AG09319 (cell line): ENCODE measurements around the gene RAC3.

Source experiments
- DNase-seq: peaks from one replicate; pipeline ENCODE4 v3.0.0-alpha.2; 2010; ENCODE audit warnings: low read depth; ENCODE audit errors: extremely low read depth
- TF ChIP-seq, protein P1 (sequence below): IDR thresholded peaks from 2 replicates; pipeline ENCODE4 v1.5.1; 2011; ENCODE audit warnings: low read depth, mild to moderate bottlenecking, inconsistent platforms, low read length, moderate library complexity

Gene RAC3

GRCh38 chr17:82006468-82007227 lies 24.8 kb upstream of the RAC3 start:
- TF ChIP-seq, protein P1, sequence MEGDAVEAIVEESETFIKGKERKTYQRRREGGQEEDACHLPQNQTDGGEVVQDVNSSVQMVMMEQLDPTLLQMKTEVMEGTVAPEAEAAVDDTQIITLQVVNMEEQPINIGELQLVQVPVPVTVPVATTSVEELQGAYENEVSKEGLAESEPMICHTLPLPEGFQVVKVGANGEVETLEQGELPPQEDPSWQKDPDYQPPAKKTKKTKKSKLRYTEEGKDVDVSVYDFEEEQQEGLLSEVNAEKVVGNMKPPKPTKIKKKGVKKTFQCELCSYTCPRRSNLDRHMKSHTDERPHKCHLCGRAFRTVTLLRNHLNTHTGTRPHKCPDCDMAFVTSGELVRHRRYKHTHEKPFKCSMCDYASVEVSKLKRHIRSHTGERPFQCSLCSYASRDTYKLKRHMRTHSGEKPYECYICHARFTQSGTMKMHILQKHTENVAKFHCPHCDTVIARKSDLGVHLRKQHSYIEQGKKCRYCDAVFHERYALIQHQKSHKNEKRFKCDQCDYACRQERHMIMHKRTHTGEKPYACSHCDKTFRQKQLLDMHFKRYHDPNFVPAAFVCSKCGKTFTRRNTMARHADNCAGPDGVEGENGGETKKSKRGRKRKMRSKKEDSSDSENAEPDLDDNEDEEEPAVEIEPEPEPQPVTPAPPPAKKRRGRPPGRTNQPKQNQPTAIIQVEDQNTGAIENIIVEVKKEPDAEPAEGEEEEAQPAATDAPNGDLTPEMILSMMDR: no peak
- DNase-seq: no peak

DNA sequence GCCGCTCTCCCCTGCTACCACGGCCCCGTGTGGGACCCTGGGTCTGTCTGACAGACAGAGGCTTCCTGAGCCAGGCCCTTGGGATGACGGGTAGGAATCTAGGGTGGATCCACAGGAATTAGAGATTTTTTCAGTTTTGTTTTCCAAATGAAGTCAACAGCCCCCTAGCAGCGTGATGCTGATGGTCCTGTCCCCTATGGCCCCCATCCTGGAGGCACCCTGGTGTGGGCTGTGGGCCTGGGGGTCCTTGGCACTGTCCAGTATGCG lies 24.3 kb upstream of the RAC3 start:
- TF ChIP-seq, protein P1: no peak
- DNase-seq: no peak

- TF ChIP-seq, protein P1: no peak
- no peak for DNase-seq
These were observed 23.8 kb upstream of the RAC3 start for GRCh38 chr17:82007495-82008257.

GRCh38 chr17:82008258-82008940 lies 23.1 kb upstream of the RAC3 start:
- TF ChIP-seq, protein P1: no peak
- DNase-seq: no peak

DNA sequence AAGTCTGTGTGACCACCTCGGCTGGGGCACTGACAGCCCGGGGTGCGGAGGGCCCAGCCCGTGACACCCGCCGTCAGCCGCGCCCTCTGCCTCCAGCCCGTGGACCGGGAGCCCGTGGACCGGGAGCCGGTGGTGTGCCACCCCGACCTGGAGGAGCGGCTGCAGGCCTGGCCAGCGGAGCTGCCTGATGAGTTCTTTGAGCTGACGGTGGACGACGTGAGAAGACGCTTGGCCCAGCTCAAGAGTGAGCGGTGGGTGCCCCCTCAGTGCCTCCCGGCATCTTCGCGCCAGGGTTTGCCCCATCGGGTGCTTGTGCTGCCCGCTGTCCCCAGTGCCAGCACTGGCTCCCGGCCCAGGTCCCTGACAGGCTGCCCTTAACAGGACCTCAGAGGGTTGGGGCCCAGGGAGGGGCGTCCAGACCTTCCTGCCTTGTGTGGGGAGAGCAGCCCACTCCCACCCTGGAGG lies 22.5 kb upstream of the RAC3 start:
- DNase-seq: no peak
- TF ChIP-seq, protein P1: no peak

DNA sequence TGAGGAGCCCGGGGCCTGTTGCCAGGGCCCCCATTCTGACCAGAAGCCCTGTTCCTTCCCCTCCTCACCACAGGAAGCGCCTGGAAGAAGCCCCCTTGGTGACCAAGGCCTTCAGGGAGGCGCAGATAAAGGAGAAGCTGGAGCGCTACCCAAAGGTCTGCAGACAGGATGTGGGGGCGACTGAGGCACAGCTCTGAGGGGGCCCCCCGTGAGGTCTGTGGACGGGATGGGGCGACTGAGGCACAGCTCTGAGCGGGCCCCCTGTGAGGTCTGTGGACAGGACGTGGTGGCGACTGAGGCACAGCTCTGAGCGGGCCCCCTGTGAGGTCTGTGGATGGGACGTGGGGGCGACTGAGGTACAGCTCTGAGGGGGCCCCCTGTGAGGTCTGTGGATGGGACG lies 22.1 kb upstream of the RAC3 start:
- DNase-seq: no peak
- TF ChIP-seq, protein P1: no peak
